Lung microvascular endothelial cell (primary cell): Measurements from ENCODE around the gene FGF5. TPM values are rescaled to one million over a fixed set of nuclear protein-coding genes. Genes with fewer than 3 reads are reported as not detected.
"Not testable (repeated sequence)": the region's sequence is repeated elsewhere in the genome, so short reads cannot be mapped to it uniquely, and the experiment has no call there.

ENCODE experiments used
- DNase-seq, 2 donors: peaks; one replicate each; pipeline versions ENCODE4 v3.0.0 to v3.0.0-alpha.2; 2010; ENCODE audit warnings: low read depth in 2 of 2
- total RNA-seq: library from RNA; depleted of rRNA; stranded (reverse); fragments of >200 nt; gene quantifications from 2 replicates; pipeline ENCODE4 v1.2.1, GENCODE V29; 2014

Gene FGF5
- total RNA-seq, 1 donor from 2014 or later, result not detected

DNA sequence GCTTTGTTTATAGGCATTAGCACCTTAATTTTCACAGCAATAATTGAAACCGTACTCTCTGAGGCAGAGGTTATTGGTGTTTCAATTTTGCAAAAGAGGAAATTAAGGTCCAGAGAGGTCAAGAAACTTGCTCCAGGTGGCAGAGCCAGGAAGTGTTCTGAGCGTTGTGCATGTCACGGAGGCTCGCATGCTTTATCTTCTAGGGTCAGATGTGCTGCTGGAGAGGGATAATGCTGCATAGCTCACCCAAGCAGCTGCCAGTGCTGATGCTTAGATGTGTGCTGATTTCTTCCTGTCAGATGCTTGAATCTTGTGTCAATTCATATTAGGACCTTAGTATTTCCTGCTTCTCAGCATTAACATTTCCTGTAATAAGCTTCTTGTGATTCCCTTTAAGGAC lies 13.0 kb upstream of the FGF5 start:
- DNase-seq, result peak in 1 of 2 donors; percentile 77

DNA sequence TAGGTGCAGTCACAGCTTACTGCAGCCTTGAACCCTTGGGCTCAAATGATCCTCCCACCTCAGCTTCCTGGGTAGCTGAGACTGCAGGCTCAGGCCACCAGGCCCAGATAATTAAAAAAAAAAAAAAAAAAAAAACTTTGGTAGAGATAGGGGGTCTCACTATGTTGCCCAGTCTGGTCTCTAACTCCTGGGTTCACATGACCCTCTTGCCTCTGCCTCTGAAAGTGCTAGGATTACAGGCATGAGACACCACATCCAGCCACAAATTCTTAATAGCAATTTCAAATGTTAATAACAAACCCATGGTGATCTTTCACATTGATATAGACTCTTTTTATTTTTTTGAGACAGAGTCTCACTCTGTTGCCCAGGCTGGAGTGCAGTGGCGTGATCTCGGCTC lies 12.3 kb upstream of the FGF5 start:
- DNase-seq, result no peak

DNA sequence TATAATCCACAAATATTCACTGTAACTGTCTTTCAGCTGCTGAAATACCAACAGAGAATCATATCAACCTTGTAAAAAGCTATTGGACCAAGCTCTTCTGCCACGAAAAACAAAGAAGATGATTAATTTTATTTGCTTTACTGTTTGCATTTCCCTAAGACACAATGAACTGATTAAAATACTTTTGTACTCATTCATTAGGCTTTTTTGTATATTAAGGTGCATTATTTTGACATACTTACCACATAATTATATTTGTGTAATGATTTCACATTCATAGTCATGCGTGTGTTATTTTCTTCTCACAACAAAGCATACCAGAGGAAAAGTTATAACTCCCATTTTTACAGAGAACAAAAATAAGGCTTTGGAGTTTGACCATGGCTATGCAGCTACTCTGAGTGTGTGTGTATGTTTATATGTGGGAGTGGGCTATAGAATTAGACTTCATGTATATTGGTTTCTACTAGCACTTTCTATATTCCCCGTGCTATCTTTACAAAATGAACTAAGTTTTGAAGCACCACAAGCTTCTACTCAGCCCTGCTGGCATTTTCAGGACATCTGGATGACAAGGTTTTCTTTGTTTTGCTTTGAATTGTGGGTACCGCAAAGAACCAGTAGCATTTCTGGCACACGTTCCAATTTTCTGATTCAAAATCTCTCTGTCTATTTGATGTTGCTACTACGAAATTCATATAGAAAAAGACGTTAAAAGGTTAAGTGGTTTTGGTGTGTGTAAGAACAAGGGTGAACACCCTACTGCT lies 11.0 kb upstream of the FGF5 start:
- no peak for DNase-seq

DNA sequence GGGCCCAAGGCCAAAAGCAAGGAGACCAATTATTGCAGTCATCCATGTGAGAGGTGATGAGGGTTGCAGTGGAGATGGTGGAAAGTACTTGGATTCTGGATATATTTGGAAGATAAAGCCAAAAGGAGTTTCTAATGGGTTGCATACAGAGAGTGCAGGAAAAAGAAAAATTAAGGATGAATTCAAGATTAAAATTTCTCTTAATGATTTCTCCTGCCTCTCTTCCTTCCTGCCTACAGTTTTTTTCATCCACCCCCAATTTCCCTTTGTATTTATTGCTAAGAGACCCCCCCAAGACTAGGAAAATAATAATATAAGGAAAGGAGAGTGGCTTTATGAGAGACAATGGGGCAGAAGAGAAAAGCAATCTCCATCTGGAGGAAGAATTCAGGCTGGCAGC lies 8.6 kb upstream of the FGF5 start:
- DNase-seq, result no peak

DNA sequence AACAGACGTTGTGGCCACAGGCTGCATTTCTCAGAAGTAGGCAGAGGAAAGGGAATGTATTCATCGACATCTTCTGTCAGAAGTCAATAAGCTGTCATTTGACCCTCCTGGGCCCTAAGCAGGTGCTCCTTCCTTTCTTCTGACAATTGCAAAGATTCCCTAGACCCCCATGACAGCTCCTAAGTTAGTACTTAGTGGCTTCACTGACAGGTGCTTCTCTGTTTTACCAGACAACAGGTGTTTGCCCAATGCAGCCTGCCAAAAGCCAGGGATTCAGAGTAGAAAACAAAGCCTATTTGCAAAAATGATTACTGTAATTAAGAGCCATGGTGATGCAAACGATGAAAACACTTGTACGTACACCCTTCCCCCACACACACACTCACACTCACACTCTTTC lies 7.5 kb upstream of the FGF5 start:
- DNase-seq, result no peak

DNA sequence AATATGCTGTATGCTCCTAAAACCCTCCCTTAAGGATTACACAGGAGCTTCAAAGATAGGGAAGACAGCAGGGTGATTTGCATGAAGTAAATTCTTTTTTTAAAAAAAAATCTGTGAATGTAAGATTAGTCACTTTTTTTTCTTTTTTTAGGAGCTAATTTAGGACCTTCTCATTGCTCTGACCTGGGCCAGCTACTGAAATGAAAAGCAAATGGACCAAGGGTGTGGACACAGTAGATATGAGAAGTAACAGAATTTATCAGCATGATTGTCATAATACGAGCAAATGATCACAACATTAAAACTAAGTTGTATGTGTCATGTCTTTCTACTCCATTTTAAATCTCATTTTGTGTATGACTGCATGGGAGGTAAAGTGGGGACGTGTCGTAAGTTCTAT lies 6.6 kb upstream of the FGF5 start:
- no peak for DNase-seq

DNA sequence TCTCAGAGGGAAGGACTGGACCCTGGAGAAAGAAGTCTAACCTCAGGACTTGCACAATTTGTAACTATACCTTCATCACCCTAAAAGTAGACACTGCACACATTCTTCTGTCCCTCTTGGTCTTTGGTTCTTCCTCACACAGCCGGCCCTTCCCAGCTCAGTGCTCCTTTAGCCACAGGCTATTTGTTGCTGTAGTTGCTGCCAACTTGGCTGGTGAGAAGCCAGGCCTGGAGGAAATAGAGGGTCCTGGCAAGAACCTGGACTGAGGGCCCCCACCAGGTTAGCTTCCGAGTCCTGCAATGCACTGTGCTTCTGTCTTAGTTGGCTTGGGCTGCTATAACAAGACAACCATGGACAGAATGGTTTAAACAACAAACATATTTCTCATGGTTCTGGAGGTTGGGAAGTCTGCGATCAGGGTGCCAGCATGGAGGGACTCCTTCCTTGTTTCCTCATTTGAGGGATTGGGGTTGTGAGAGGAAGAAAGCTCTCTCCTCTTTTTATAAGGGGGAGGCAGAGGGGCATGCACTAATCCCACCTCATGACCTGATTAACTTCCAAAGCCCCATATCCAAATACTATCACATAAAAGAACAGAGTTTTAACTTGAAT lies 4.4 kb upstream of the FGF5 start:
- DNase-seq, result no peak

DNA sequence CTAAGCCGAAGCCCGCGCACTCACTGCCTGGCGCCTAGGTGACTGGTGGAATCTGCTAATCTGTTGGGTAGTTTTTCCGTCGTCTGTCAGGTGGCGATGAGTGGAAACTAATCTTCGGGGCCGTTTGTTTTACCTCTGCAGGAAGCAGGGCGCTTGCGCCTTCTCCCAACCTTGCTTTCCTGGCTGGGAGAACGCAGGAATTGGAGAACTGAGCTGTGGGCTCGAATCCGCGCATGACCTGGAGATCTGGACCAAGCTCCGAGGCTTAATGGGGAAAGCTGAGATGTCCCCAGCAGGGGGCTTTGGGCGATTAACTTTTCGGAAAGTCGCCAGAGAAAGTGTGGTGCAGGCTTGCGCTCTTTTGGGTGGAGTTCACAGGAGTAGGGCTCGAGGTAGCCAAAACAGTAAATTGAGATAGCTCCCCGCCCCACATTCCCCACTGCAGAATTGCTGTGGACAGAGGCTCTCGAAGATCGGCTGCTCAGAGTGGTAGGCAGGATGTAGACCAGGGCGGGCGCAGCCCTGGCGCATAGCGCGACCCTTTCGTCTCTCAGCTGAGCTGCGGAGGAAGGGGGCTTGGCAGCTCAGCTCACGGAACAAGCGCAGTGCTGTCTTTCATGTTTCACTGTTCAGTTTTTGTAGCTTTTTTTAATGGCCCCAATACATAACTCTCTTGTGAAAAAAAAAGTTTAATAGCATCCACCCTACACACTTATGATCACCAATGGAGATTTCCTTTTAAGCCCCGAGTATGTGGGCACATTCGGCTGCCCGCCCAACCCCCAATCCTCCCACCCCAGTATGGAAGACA lies 2.7 kb upstream of the FGF5 start:
- DNase-seq, result peak in 1 of 2 donors; percentile 17

DNA sequence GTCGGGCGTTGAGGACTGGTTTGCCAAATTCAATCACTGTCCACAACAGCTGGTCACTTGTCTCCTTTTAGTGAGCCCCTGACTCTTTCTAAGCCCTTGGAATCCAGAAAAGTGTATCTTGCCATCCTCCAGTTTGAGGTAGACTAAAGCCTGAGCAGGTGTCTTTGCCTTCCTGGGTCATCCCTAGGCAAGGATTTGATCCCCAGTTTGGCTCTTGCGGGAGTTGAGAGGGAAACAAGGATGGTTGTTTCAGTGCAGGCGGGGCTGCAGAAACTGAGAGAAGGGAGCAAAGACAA lies 2.2 kb upstream of the FGF5 start:
- DNase-seq, result no peak

DNA sequence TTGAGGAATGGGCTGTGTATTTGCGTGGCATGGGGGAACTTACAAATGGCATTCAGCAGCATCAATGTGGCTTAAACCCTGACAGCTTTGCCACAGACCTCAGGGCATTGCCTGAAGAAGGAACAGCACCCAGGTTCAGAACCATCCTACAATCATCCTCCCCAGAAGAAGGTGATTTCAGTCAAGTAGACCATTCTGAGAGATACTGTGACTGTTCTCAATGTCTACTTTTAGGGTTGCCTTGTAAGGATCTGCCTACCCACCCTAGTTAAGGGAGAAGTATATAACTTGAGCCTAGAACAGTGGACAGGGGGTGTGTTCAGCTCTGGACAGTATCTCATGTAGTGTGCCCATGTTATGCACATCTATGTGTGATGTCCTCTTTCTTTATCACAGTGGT lies 1.6 kb upstream of the FGF5 start:
- DNase-seq, result no peak

DNA sequence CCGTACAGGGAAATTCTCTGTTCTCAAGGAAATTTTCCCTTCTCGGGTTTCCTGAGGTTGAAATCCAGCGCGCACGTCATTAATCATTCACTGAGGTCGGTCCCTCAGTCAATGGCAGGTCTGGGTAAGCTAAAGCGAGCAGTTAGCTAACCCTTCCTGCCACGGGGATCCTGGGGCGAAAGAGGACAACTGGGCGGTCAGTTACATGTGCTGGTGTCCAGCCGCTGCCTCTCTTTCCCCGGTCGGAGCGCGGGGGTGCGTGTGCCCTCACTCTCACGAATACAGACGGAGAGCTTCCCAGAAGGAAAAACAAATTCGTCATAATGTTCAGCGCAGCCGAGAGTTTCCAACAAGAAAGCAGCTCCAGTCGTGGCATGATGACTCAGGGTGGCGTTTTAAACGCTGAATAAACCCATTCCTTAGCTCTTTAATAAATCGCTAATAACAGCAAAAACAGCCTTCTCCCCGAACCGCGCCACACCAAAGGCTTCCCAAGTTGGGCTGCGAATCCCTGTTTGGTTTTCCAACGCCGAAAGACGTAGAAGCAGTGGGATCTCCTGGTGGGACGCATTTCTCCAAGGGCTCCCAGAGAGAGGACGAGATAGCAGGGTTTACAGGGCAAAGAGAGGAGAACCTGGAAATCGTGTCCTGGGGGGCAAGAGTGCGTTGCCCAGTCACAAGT lies 752 bp upstream of the FGF5 start:
- peak; percentile 17 to 90 for DNase-seq

DNA sequence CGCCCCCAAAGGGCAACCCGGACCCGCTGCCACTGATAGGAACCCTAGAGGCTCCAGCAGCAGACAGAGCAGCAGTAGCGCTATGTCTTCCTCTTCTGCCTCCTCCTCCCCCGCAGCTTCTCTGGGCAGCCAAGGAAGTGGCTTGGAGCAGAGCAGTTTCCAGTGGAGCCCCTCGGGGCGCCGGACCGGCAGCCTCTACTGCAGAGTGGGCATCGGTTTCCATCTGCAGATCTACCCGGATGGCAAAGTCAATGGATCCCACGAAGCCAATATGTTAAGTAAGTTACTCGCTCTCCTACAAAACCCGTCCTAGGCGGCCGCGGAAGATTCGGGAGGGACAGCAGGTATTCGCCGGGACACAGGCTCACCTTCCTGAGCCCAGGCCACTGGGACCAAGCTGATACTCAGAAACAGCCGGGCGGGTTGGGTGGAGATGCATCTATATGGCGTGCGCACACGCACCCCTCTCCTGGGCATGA lies 477 bp downstream of the FGF5 start:
- peak in 1 of 2 donors; percentile 57 for DNase-seq

DNA sequence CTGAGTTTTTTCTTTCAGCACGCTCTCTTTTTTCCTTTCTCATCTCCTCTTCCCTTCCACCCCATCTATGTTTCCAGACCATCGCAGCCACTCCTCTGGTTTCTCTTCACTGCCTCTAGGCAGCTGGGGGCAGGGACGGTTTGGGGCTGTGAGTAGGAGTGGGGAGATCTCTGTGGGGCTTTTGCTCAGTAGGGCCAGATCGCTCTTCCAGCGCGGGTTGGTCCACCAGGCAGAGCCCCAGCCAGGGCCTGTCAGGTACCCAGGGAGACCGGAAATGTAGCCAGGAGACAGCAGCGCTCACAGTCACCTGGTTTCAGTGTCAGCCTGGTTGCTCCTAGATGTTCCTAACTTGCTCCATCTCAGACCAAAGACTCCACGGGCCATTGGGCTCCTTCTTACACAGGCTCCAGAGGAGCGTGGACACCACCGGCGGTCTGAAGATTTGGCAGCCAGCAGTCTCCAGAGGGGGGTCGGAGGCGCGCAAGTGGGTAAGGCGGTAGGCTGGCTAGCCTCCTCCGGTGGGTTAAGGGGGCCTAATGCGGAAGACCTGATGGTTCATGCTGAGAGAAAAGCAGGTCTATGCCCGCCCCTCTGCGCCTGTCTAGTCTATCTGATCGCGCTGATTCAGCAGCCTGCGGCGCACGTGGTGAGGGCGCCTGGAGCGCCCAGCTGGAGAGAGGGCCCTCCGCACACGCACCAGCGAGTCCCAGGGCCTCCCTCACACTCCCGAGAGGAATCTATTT lies 1.8 kb downstream of the FGF5 start:
- DNase-seq, result peak in 1 of 2 donors; percentile 45

DNA sequence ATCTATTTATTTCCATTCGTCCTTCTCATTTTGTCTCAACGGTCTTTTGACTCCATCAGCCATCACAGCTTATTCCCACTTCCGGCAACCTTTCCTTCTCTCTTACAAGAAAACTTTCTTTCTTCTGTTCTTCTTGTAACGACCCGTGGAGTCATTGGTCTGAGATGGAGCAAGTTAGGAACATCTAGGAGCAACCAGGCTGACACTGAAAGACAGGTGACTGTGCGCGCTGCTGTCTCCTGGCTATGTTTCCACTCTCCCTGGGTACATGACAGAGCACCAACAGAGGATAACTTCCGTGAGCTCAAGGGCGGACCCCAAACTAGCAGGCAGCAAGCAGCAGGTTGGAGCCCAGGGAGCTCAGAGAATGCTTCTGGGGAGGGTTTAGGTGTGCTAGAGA lies 2.5 kb downstream of the FGF5 start:
- DNase-seq, result no peak

DNA sequence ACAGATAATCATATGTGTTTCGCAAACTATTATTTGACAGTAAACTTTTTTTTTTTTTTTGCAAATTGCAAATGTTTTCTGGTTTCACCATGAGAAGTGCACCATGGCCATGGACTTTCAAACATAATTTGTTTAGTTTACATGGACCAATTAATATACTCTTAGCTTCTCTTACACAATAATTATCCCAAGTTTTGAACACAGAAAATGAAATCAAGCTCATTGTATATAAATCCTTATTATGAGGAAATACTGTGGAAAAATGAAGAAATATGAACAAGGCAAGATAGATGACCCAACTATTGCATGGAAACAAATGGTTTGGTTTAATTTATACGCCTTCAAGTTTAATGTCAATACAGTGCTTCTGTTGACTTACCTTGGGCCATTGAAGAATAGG lies 3.9 kb downstream of the FGF5 start:
- no peak for DNase-seq

DNA sequence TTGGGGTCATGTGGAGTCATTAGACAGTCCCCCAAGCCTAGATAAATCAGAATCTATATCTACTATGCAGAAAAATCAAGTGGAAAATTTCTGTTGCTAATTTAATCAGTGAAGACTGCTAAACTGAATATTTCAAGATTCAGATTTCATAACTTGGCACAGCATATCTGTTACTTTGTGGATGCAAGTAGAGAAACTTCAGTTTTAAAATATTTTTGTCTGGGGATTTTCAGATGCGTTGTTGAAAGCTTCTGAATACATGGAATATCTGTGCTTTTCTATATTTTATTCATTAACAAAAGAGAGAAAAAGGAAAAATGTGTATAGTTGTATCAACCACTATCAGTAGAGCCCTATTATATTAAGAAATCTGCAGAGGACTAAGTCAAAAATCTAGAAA lies 4.4 kb downstream of the FGF5 start:
- no peak for DNase-seq

DNA sequence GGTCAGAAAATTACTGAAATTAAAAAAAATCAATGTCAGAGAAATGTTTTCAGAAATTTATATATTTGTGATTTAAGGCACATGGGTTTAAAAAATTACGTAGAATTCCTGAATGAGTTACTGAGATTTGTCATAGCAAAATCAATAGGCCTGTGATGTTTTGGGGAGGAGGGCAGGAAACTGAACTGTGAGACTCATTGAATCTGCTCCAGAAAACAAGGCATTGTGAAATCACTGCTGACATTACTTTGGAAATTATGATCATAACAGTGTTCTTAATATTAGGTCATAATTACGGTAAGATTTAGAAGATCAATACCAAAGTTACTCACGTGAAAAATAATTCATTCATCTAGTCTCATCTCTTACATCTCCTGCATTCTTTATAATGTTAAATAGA lies 5.3 kb downstream of the FGF5 start:
- DNase-seq, result peak in 1 of 2 donors; percentile 25

DNA sequence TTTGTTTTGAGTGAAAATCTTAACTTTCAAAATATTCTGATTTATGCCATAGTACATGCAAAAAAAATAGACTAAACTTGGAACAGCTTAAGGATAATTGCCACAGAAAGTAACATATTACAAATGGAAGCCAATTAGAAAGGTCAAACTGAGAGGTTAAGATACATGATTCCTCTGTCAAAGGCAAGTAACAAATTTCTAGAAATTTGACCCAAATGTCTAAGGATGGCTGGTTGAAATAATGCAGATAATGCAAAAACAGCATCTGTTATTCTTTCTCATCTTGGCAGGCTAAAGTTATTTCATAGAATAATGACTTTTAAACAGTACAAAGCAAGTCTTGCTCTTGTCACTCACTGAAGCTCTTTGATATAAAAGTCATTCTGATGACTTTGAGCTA lies 10.5 kb downstream of the FGF5 start:
- no peak for DNase-seq

DNA sequence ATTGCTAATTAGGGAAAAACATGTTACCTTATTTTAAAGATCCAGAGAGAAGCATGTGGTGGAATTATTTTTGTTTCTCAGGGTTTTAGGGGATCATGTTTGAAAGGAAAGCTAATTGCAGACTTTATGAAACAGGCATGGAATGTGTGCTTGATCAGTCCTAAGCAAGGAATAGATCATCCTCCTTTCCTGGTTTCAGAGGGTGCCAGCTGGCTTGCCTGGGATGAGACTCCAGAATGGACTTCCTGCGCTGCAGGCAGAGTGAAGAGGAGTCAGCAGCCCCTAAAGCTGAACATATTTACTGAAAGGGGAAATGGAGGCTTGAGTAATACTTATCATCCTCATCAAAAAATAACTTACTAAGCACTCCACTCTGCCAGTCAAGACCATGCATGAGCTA lies 13.3 kb downstream of the FGF5 start:
- DNase-seq, result peak in 1 of 2 donors; percentile 29

DNA sequence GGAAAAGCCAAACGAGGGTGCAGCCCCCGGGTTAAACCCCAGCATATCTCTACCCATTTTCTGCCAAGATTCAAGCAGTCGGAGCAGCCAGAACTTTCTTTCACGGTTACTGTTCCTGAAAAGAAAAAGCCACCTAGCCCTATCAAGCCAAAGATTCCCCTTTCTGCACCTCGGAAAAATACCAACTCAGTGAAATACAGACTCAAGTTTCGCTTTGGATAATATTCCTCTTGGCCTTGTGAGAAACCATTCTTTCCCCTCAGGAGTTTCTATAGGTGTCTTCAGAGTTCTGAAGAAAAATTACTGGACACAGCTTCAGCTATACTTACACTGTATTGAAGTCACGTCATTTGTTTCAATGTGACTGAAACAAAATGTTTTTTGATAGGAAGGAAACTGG lies 20.0 kb downstream of the FGF5 start:
- no peak for DNase-seq

DNA sequence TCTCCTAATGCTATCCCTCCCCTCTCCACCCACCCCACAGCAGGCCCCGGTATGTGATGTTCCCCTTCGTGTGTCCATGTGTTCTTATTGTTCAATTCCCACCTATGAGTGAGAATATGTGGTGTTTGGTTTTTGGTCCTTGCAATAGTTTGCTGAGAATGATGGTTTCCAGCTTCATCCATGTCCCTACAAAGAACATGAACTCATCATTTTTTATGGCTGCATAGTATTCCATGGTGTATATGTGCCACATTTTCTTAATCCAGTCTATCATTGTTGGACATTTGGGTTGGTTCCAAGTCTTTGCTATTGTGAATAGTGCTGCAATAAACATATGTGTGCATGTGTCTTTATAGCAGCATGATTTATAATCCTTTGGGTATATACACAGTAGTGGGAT lies 24.2 kb downstream of the FGF5 start:
- DNase-seq, result not testable (repeated sequence)
